Skin epidermis (tissue), 12 donors: Measurements from ENCODE around the gene SPAAR.
"Not testable (repeated sequence)": the region's sequence is repeated elsewhere in the genome, so short reads cannot be mapped to it uniquely, and the experiment has no call there.

Source experiments
- H3K27ac ChIP-seq, 21 experiments: fragments of 200-600 bp; sonication (generic) in 11 of 21; one replicate each; pipeline ENCODE4 v1.5.0; 2020; ENCODE audit warnings: mild to moderate bottlenecking in 3 of 21, inconsistent platforms in 2 of 21, moderate library complexity in 2 of 21
- H3K4me3 ChIP-seq, 7 experiments: fragments of 200-600 bp; sonication (generic) in 2 of 7; one replicate each; pipeline ENCODE4 v1.5.0; 2020; ENCODE audit warnings: inconsistent platforms in 2 of 7, mild to moderate bottlenecking in 2 of 7, moderate library complexity in 1 of 7

Gene SPAAR

GRCh38 chr9:35909274-35909673 lies at the start of gene SPAAR:
TSS of gene SPAAR (plus strand) at chr9:35909490. CDS start at chr9:35910464, 974 bp downstream.
- peak within 1 kb of the TSS in 20 of 21 experiments; percentile 61 to 94 (median 82) for H3K27ac ChIP-seq
- peak within 1 kb of the TSS in 1 of 7 experiments; percentile 4 for H3K4me3 ChIP-seq

- H3K27ac ChIP-seq = no peak overlapping the region
- no peak overlapping the region for H3K4me3 ChIP-seq
These were observed 49.3 kb upstream of the SPAAR start for GRCh38 chr9:35859990-35860339.

GRCh38 chr9:35861161-35861897 lies 48.0 kb upstream of the SPAAR start:
- no peak overlapping the region for H3K27ac ChIP-seq

GRCh38 chr9:35862328-35862727 lies 47.0 kb upstream of the SPAAR start:
- Histone ChIP-seq H3K27ac (no peak overlapping the region), H3K4me3 (no peak overlapping the region)

More at GRCh38 chr9:35861161-35861897, 48.0 kb upstream of the SPAAR start:
- no peak overlapping the region for H3K4me3 ChIP-seq

- Histone ChIP-seq H3K27ac (no peak overlapping the region), H3K4me3 (no peak overlapping the region)
These were observed 45.7 kb upstream of the SPAAR start for GRCh38 chr9:35863583-35863982.

- Histone ChIP-seq H3K27ac (no peak overlapping the region), H3K4me3 (no peak overlapping the region)
These were observed 44.5 kb upstream of the SPAAR start for GRCh38 chr9:35864695-35865255.

- no peak overlapping the region for H3K27ac ChIP-seq
These were observed 41.8 kb upstream of the SPAAR start for GRCh38 chr9:35867538-35867937.

GRCh38 chr9:35868933-35869332 lies 40.4 kb upstream of the SPAAR start:
- no peak overlapping the region for H3K4me3 ChIP-seq
- no peak overlapping the region for H3K27ac ChIP-seq

More at GRCh38 chr9:35867538-35867937, 41.8 kb upstream of the SPAAR start:
- H3K4me3 ChIP-seq = no peak overlapping the region

GRCh38 chr9:35869621-35870216 lies 39.6 kb upstream of the SPAAR start:
- Histone ChIP-seq H3K4me3 (no peak overlapping the region), H3K27ac (no peak overlapping the region)

GRCh38 chr9:35870351-35870923 lies 38.9 kb upstream of the SPAAR start, which contains the start of gene OR13J1:
TSS of gene OR13J1 (minus strand) at chr9:35870401. CDS start at chr9:35870401, 0 bp downstream.
- Histone ChIP-seq H3K4me3 (no peak within 1 kb of the TSS), H3K27ac (no peak within 1 kb of the TSS)

- no peak overlapping the region for H3K4me3 ChIP-seq
- H3K27ac ChIP-seq = no peak overlapping the region
These were observed 37.7 kb upstream of the SPAAR start for GRCh38 chr9:35871545-35871944.

- H3K27ac ChIP-seq = no peak overlapping the region
These were observed 36.8 kb upstream of the SPAAR start for GRCh38 chr9:35872505-35872904.

GRCh38 chr9:35882263-35882848 lies 26.9 kb upstream of the SPAAR start:
- Histone ChIP-seq H3K4me3 (no peak overlapping the region), H3K27ac (peak overlapping the region in 1 of 21 experiments; percentile 3)

More at GRCh38 chr9:35872505-35872904, 36.8 kb upstream of the SPAAR start:
- no peak overlapping the region for H3K4me3 ChIP-seq

- peak overlapping the region in 1 of 21 experiments; percentile 3 for H3K27ac ChIP-seq
These were observed 26.3 kb upstream of the SPAAR start for GRCh38 chr9:35882996-35883395.

GRCh38 chr9:35884908-35885307 lies 24.4 kb upstream of the SPAAR start:
- not testable (repeated sequence) for H3K4me3 ChIP-seq, H3K27ac ChIP-seq

More at GRCh38 chr9:35882996-35883395, 26.3 kb upstream of the SPAAR start:
- H3K4me3 ChIP-seq = no peak overlapping the region

- no peak overlapping the region for H3K4me3 ChIP-seq
- H3K27ac ChIP-seq = no peak overlapping the region
These were observed 17.6 kb upstream of the SPAAR start for GRCh38 chr9:35891646-35892045.

- no peak overlapping the region for H3K4me3 ChIP-seq
- no peak overlapping the region for H3K27ac ChIP-seq
These were observed 17.2 kb upstream of the SPAAR start for GRCh38 chr9:35892051-35892450.

GRCh38 chr9:35896570-35896969 lies 12.7 kb upstream of the SPAAR start:
- H3K27ac ChIP-seq = no peak overlapping the region

GRCh38 chr9:35897376-35898099 lies 11.8 kb upstream of the SPAAR start:
- H3K27ac ChIP-seq, H3K4me3 ChIP-seq: not testable (repeated sequence)

More at GRCh38 chr9:35896570-35896969, 12.7 kb upstream of the SPAAR start:
- H3K4me3 ChIP-seq = no peak overlapping the region
